ENCODE results near the gene ADCYAP1R1. TPM values are rescaled to one million over a fixed set of nuclear protein-coding genes. Genes with fewer than 3 reads are reported as not detected.

ADCYAP1R1 gene
- total RNA-seq, 1 experiment from 2014 or later = 0.12 TPM

DNA sequence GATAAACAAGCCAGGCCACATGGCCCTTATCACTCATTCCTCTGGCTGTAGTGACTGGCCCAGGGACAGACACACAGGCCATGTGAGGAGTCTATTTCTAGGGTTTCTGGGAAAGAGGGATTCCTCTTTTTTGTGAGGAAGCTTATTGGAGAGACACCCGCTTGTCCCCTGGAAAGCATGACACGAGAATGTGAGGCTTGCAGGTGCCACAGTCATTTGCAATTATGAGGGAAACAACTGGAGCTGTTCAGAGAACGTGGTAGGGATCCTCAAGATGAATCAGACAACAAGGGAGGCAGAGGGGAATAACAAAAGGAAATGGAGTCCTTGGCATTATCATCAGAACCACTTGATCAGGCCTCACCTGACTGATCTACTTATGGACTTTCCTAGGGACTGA is 64.5 kb downstream of the ADCYAP1R1 start (continued):
- TF ChIP-seq CEBPB (IDR thresholded peaks at IDR 0.05; ENCODE audit: low read depth) (no peak), FOSL1 (IDR thresholded peaks at IDR 0.05; ENCODE audit: low read depth) (no peak), TCF7L2 (IDR thresholded peaks at IDR 0.05; ENCODE audit: borderline replicate concordance, extremely low read depth, insufficient read depth, insufficient read length) (no peak)

DNA sequence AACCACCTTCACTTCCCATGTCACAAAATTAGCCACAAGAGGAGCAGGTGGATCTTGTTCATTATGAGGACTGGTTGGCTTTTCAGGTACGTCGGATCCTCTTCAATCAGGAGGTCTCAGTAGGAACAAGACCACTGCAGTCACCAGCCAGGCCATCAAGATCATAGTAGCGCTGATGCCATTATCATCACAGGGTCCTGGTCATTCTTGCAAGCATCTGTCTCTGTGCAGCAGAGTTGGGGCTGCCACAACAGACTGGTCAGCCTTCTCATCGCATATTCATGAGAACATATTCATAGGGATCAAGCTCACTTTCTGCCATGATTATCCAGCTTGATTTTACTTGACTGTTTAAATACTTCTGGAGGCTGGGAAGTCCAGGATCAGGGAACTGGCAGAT is 67.1 kb downstream of the ADCYAP1R1 start:
- intact Hi-C loops (cut with micrococcal nuclease) = no loop called here
- H3K4me2 ChIP-seq (ENCODE audit: low read length) = no peak overlapping the region
- BruUV-seq (replicated peaks) = no TSS peak
- no peaks in the 10 kb centered on the region for H3K79me2 ChIP-seq (ENCODE audit: insufficient read depth, low read length)
- H3K9ac ChIP-seq (ENCODE audit: low read length) = no peak overlapping the region
- no peak for TF ChIP-seq SRF (IDR thresholded peaks at IDR 0.05; ENCODE audit: low read depth)
- TF ChIP-seq POLR2AphosphoS5 (IDR thresholded peaks at IDR 0.05; ENCODE audit: low read depth, low read length) = no peak
- TF ChIP-seq EZH2phosphoT487 (IDR thresholded peaks at IDR 0.05; ENCODE audit: borderline replicate concordance) = no peak
- TF ChIP-seq ZNF274 (IDR thresholded peaks at IDR 0.05; ENCODE audit: low read depth, low read length) = no peak
- H4K20me1 ChIP-seq (ENCODE audit: insufficient read depth) = no peaks in the 10 kb centered on the region
- H3K36me3 ChIP-seq (ENCODE audit: control insufficient read depth in 1 of 2, insufficient read depth in 2 of 2, low read length in 2 of 2) = no peaks in the 10 kb centered on the region
- no peak for ATAC-seq
- no peak overlapping the region for H3K27ac ChIP-seq (ENCODE audit: low read depth, low read length)
- H3K9me3 ChIP-seq (ENCODE audit: control insufficient read depth in 1 of 2, insufficient read depth in 1 of 2, low read depth in 1 of 2, low read length in 2 of 2) = no peaks in the 10 kb centered on the region
- ChIA-PET RAD21 (ENCODE audit: low non-redundant PET in 1 of 2, low total read pairs in 2 of 2, uncharacterized antibody in 2 of 2, unreplicated experiment in 2 of 2) (no interaction called here), POLR2A (no interaction called here), CTCF (interaction anchor here (1.3 to 13.2 kb wide), 3 partner anchors 15 to 180 kb away, joined by 3 to 482 read pairs (median 4); no protein-coding TSS in a partner anchor)
- H3K27me3 ChIP-seq (ENCODE audit: insufficient read depth, low read length) = peaks cover 46% of the 10 kb centered on the region
- no peak overlapping the region for H3K4me3 ChIP-seq (replicated peaks in 1 of 2; ENCODE audit: low read depth in 1 of 2, low read length in 2 of 2)
- DNase-seq (ENCODE audit: low read depth, low spot score) = no peak
- H3K9me2 ChIP-seq (ENCODE audit: insufficient read depth) = no peaks in the 10 kb centered on the region
- 0 out of 4 replicates have a peak, but pooled peaks cover 0 to 4% of the 10 kb centered on the region in 2 experiments for H3K4me1 ChIP-seq (ENCODE audit: control insufficient read depth in 1 of 2, insufficient read depth in 2 of 2, low read length in 2 of 2)
- H2AFZ ChIP-seq (ENCODE audit: low read depth, low read length, poor library complexity, severe bottlenecking) = no peak overlapping the region

Data from HCT116 (cell line).